ENCODE results near the gene C1orf35. TPM values are rescaled to one million over a fixed set of nuclear protein-coding genes. Genes with fewer than 3 reads are reported as not detected.

C1orf35 gene
- total RNA-seq, 1 donor from 2014 or later = 7.1 TPM

DNA sequence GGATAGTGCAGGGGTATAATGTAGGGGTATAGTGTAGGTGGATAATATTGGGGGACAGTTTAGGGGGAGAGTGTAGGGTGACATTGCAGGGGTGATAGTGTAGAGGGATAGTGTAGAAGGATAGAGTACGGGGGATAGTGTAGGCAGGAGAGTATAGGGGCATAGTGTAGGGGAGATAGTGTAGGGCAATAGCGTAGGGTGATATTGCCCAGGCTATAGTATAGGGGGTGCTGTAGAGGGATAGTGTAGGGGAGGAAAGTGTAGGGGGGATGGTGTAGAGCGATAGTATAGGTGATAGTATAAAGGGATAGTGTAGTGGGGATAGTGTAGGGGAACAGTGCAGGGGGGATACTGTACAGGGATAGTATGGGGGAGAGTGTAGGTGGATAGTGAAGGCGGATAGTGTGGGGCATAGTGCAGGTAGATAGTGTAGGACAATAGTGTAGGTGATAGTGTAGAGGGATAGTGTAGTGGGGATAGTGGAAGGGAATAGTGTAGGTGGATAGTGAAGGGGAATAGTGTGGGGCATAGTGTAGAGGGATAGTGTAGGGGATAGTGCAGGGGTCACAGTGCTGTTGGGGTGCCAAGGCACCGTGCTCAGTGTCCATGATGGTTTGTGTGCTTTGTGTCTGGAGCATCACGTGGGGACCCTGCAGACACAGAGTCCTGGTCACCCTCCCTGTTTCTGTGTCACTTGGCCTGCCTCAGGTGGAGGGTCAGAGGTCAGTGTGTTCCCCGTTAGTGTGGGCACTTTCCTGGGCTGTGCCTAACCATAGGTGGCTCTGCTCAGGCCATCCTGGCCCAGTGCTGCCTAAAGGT, 31.1 kb downstream of the C1orf35 start:
- H3K27ac ChIP-seq (replicated peaks) = no peak overlapping the region
- H3K4me1 ChIP-seq = no peaks in the 10 kb centered on the region
- TF ChIP-seq, protein P1, sequence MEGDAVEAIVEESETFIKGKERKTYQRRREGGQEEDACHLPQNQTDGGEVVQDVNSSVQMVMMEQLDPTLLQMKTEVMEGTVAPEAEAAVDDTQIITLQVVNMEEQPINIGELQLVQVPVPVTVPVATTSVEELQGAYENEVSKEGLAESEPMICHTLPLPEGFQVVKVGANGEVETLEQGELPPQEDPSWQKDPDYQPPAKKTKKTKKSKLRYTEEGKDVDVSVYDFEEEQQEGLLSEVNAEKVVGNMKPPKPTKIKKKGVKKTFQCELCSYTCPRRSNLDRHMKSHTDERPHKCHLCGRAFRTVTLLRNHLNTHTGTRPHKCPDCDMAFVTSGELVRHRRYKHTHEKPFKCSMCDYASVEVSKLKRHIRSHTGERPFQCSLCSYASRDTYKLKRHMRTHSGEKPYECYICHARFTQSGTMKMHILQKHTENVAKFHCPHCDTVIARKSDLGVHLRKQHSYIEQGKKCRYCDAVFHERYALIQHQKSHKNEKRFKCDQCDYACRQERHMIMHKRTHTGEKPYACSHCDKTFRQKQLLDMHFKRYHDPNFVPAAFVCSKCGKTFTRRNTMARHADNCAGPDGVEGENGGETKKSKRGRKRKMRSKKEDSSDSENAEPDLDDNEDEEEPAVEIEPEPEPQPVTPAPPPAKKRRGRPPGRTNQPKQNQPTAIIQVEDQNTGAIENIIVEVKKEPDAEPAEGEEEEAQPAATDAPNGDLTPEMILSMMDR (IDR thresholded peaks at IDR 0.05; ENCODE audit: borderline replicate concordance) = no peak
- DNase-seq = no peak
- peaks cover 35% of the 10 kb centered on the region for H3K27me3 ChIP-seq (ENCODE audit: low read depth)
- intact Hi-C loops (cut with micrococcal nuclease) = no loop called here
- H3K9me3 ChIP-seq (replicated peaks) = no peaks in the 10 kb centered on the region
- H3K4me3 ChIP-seq = no peak overlapping the region
- H3K36me3 ChIP-seq = no peaks in the 10 kb centered on the region

DNA sequence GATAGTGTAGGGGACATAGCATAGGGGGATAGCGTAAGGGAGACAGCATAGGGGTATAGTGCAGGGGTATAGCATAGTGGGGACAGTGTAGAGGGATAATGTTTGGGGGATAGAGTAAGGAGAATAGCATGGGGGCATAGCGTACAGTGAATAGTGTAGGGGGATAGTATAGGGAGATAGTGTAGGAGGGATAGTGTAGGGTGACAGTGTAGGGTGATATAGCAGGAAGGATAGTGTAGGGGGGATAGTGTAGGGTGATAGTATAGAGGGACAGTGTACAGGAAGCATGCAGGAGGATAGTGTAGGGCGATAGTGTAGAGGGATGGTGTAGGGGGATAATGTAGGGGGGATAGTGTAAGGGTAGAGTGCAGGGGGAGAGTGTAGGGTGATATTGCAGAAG, 32.3 kb downstream of the C1orf35 start:
- no peak for DNase-seq
- Histone ChIP-seq H3K4me1 (no peaks in the 10 kb centered on the region), H3K9me3 (replicated peaks) (no peaks in the 10 kb centered on the region), H3K27ac (replicated peaks) (no peak overlapping the region), H3K27me3 (ENCODE audit: low read depth) (peaks cover 47% of the 10 kb centered on the region), H3K4me3 (no peak overlapping the region), H3K36me3 (no peaks in the 10 kb centered on the region)
- intact Hi-C loops (cut with micrococcal nuclease) = no loop called here
- TF ChIP-seq, protein P1 (IDR thresholded peaks at IDR 0.05; ENCODE audit: borderline replicate concordance) = no peak

DNA sequence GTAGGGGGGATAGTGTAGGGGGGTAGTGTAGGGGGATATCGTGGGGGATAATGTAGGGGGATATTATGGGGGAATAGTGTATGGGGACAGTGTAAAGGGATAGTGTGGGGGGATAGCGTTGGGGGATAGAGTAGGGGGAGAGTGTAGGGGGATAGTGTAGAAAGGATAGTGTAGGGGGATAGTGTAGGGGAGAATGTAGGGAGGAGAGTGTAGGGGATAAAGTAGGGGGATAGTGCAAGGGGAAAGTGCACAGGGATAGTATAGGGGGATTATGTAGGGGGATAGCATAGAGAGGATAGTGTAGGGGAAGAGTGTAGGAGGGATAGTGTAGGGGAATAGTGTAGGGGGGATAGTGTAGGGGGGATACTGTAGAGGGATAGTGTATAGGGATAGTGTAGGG, 33.0 kb downstream of the C1orf35 start:
- no peak for DNase-seq
- no peaks in the 10 kb centered on the region for H3K36me3 ChIP-seq
- TF ChIP-seq, protein P1 (IDR thresholded peaks at IDR 0.05; ENCODE audit: borderline replicate concordance) = no peak
- no peaks in the 10 kb centered on the region for H3K4me1 ChIP-seq
- H3K9me3 ChIP-seq (replicated peaks) = no peaks in the 10 kb centered on the region
- peaks cover 54% of the 10 kb centered on the region for H3K27me3 ChIP-seq (ENCODE audit: low read depth)
- H3K27ac ChIP-seq (replicated peaks) = no peak overlapping the region
- H3K4me3 ChIP-seq = no peak overlapping the region
- intact Hi-C loops (cut with micrococcal nuclease) = no loop called here

DNA sequence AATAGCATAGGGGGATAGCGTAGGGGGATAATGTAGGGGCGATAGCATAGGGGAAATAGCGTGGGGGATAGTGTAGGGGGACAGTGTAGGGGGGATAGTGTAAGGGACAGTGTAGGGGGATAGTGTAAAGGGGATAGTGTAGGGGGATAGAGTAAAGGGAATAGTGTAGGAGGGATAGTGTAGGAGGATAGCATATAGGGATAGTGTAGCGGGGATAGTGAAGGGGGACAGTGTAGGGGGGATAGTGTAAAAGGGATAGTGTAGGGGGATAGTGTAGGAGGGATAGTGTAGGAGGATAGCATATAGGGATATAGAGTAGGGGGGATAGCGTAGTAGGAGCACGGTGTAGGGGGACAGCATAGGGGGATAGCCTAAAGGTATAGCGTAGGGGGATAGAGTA, 34.8 kb downstream of the C1orf35 start:
- H3K36me3 ChIP-seq = no peaks in the 10 kb centered on the region
- intact Hi-C loops (cut with micrococcal nuclease) = no loop called here
- H3K27me3 ChIP-seq (ENCODE audit: low read depth) = peaks cover 58% of the 10 kb centered on the region
- no peak for DNase-seq
- TF ChIP-seq, protein P1 (IDR thresholded peaks at IDR 0.05; ENCODE audit: borderline replicate concordance) = no peak
- H3K4me1 ChIP-seq = no peaks in the 10 kb centered on the region
- H3K9me3 ChIP-seq (replicated peaks) = no peaks in the 10 kb centered on the region
- no peak overlapping the region for H3K4me3 ChIP-seq
- H3K27ac ChIP-seq (replicated peaks) = no peak overlapping the region

DNA sequence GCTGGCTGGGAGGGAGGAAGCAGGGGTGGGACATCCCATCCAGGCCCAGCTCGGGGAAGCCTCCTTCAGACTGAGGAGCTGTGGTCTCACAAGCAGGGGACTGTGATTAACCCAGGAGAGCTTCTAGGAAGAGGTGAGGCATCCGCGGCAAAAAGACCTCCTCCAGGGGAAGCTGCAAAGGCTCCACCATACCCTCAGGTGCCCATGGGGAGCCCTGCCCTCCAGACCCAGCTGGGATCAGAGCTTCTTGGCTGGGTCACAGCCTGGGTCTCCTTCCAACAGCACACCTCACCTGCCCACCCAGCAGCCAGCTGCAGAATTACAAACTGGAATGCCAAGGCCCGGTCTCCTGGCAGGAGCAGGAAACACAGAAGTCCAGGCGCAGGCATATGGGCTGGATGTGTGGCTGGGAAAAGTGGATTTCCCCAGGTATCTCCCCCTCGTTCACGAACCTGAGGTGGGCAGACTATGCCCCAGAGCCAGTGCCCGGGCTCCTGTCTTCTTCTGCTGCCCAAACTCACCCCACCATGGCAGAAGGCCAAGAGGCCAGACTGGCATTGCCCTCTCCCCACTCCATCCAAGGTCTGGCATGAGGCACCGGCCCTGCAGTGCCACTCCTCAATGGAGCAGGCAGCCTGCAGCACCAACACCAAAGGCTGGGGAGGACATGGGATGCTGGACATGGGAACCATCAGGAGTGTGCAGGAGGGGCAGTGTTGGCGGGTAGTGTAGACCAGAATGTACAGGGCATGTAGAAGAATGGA, 36.1 kb downstream of the C1orf35 start:
- H3K27me3 ChIP-seq (ENCODE audit: low read depth) = peaks cover 62% of the 10 kb centered on the region
- no peak for DNase-seq
- no peak overlapping the region for H3K27ac ChIP-seq (replicated peaks)
- intact Hi-C loops (cut with micrococcal nuclease) = no loop called here
- no peaks in the 10 kb centered on the region for H3K4me1 ChIP-seq
- TF ChIP-seq, protein P1 (IDR thresholded peaks at IDR 0.05; ENCODE audit: borderline replicate concordance) = no peak
- H3K36me3 ChIP-seq = no peaks in the 10 kb centered on the region
- no peaks in the 10 kb centered on the region for H3K9me3 ChIP-seq (replicated peaks)
- H3K4me3 ChIP-seq = no peak overlapping the region

All from left ventricle myocardium inferior (tissue), 1 donor.